ENCODE measurements around the gene STK26.

DNA sequence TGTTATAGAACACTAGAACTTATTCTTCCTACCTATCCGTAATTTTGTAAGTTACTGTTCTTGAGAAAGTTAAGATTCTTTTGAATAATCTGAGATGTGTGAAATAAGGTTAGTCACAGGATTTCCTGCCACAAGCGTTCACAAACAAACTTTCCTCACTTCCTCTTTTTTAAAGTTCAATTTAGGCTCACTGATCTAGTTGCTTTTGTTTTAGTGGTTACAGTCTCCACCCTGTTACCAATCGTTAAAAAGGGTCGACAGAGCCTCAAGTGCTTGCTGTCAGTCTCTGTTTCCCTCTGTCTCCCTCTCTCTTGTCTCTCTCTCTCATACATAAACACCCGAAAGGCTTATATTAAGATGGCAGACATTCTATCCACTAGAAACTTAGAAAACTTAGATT lies 35.9 kb upstream of the STK26 start:
- TF ChIP-seq, protein P1, sequence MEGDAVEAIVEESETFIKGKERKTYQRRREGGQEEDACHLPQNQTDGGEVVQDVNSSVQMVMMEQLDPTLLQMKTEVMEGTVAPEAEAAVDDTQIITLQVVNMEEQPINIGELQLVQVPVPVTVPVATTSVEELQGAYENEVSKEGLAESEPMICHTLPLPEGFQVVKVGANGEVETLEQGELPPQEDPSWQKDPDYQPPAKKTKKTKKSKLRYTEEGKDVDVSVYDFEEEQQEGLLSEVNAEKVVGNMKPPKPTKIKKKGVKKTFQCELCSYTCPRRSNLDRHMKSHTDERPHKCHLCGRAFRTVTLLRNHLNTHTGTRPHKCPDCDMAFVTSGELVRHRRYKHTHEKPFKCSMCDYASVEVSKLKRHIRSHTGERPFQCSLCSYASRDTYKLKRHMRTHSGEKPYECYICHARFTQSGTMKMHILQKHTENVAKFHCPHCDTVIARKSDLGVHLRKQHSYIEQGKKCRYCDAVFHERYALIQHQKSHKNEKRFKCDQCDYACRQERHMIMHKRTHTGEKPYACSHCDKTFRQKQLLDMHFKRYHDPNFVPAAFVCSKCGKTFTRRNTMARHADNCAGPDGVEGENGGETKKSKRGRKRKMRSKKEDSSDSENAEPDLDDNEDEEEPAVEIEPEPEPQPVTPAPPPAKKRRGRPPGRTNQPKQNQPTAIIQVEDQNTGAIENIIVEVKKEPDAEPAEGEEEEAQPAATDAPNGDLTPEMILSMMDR (IDR thresholded peaks at IDR 0.05; ENCODE audit: low read depth, low read length, poor library complexity, severe bottlenecking), result no peak
- TF ChIP-seq EZH2phosphoT487 (IDR thresholded peaks at IDR 0.05; ENCODE audit: borderline replicate concordance, low read length), result no peak
